Breast epithelium (tissue), 3 donors: ENCODE measurements around the gene NAMPT. TPM values are rescaled to one million over a fixed set of nuclear protein-coding genes. Genes with fewer than 3 reads are reported as not detected.

ENCODE experiments used
- total RNA-seq, 3 donors: library from RNA; depleted of rRNA; stranded (reverse); fragments of >200 nt; gene quantifications; one replicate each; pipeline ENCODE4 v1.1.0, GENCODE V29; 2016

The NAMPT gene
- total RNA-seq, 3 donors from 2014 or later = 195 to 751 (median 536) TPM

Other genes starting within 250 kb of the NAMPT start
- 100 to 1,000 TPM in 1 of 3 donors, 10 to 100 TPM in 2; 96.2 to 116 (median 98.3) TPM for gene SYPL1, start 172.7 kb downstream of the NAMPT start, total RNA-seq